Transverse colon (tissue), 4 donors: Measurements from ENCODE around the gene CACNA1G.

Source experiments
- CTCF ChIP-seq, 5 experiments: fragments of 200-600 bp in 3 of 5; fragments of 450-650 bp in 2 of 5; sonication (generic) in 3 of 5; IDR thresholded peaks; 1 replicate in 2 of 5; 2 replicates in 3 of 5; pipeline ENCODE4 v1.5.1; 2016 to 2017; ENCODE audit warnings: antibody characterized with exemption in 5 of 5, inconsistent platforms in 3 of 5, mild to moderate bottlenecking in 2 of 5, moderate library complexity in 1 of 5
- EP300 ChIP-seq: sonication (generic); formaldehyde crosslinking; IDR thresholded peaks from one replicate; pipeline ENCODE4 v1.6.1; 2017; ENCODE audit warnings: antibody characterized with exemption, low read depth
- POLR2A ChIP-seq: fragments of 450-650 bp; IDR thresholded peaks from one replicate; pipeline ENCODE4 v1.6.1; 2016; ENCODE audit warnings: antibody characterized with exemption, mild to moderate bottlenecking, moderate library complexity
- POLR2AphosphoS5 ChIP-seq, 3 donors: sonication (generic); formaldehyde crosslinking; IDR thresholded peaks; one replicate each; pipeline ENCODE4 v1.6.1; 2016; ENCODE audit warnings: antibody characterized with exemption in 3 of 3

GRCh38 chr17:50521514-50521913, 39.0 kb upstream of the CACNA1G start:
- TF ChIP-seq CTCF (IDR thresholded peaks at IDR 0.05) (no peak), POLR2AphosphoS5 (IDR thresholded peaks at IDR 0.05) (no peak), POLR2A (no peak), EP300 (no peak)
